B cell (primary cell): ENCODE data around the gene ZBBX. TPM values are rescaled to one million over a fixed set of nuclear protein-coding genes. Genes with fewer than 3 reads are reported as not detected.

Experiments
- ATAC-seq: fragments of 200-7000 bp; cut with Tn5 transposase; one replicate; pipeline ENCODE4 v1.10.0; 2021; ENCODE audit warnings: low read depth, mild to moderate bottlenecking, moderate number of reproducible peaks, moderate library complexity
- CTCF ChIA-PET: fragments of 350-600 bp; sonication (Branson Sonifier 250); formaldehyde crosslinking; loops from one replicate; lab custom pipeline; 2021; ENCODE audit warnings: antibody characterized with exemption, inconsistent platforms; lab: Charles Lee
- POLR2A ChIA-PET: fragments of 350-600 bp; sonication (Branson Sonifier 250); formaldehyde crosslinking; loops from one replicate; lab custom pipeline; 2021; ENCODE audit warnings: antibody characterized with exemption; lab: Charles Lee
- DNase-seq: peaks from one replicate; pipeline ENCODE4 v3.0.0; 2013
- H2AFZ ChIP-seq: 2 replicates; pipeline ENCODE4 v1.6.1; 2012; ENCODE audit warnings: mild to moderate bottlenecking, low read depth, low read length; ENCODE audit not compliant: insufficient read depth, poor library complexity, severe bottlenecking
- H3K27ac ChIP-seq, 2 donors: 1 replicate in 1 of 2; 2 replicates in 1 of 2; pipeline ENCODE4 v1.5.1; 2012 to 2013; ENCODE audit warnings: low read length in 2 of 2, mild to moderate bottlenecking in 2 of 2, moderate library complexity in 1 of 2
- H3K27me3 ChIP-seq, 4 experiments: fragments of 200-600 bp in 1 of 4; sonication (generic) in 1 of 4; replicated peaks in 1 of 4; 1 replicate in 2 of 4; 2 replicates in 2 of 4; pipeline versions ENCODE4 v1.6.1 to v1.7.0; 2013 to 2016; ENCODE audit warnings: low read length in 3 of 4, mild to moderate bottlenecking in 2 of 4, mixed read lengths in 1 of 4, moderate library complexity in 1 of 4; ENCODE audit not compliant: insufficient read depth in 4 of 4, control insufficient read depth in 3 of 4; ENCODE audit errors: control extremely low read depth in 1 of 4
- H3K36me3 ChIP-seq, 2 experiments: replicated peaks in 1 of 2; 1 replicate in 1 of 2; 2 replicates in 1 of 2; pipeline versions ENCODE4 v1.6.1 to v1.7.1; 2013; ENCODE audit warnings: low read length in 1 of 2; ENCODE audit not compliant: insufficient read depth in 2 of 2, control insufficient read depth in 1 of 2; ENCODE audit errors: control extremely low read depth in 1 of 2, extremely low read depth in 1 of 2
- H3K4me1 ChIP-seq, 2 donors: fragments of 200-600 bp in 1 of 2; sonication (generic) in 1 of 2; 1 replicate in 1 of 2; 2 replicates in 1 of 2; pipeline versions ENCODE4 v1.5.1 to v1.6.1; 2013 to 2017; ENCODE audit warnings: low read length in 2 of 2; ENCODE audit not compliant: control insufficient read depth in 2 of 2, insufficient read depth in 2 of 2
- H3K4me2 ChIP-seq: replicated peaks from 2 replicates; pipeline ENCODE3; 2012; ENCODE audit warnings: mild to moderate bottlenecking, low read depth, low read length; ENCODE audit not compliant: poor library complexity, severe bottlenecking
- H3K4me3 ChIP-seq, 5 experiments: fragments of 200-600 bp in 1 of 5; sonication (generic) in 1 of 5; 1 replicate in 3 of 5; 2 replicates in 2 of 5; pipeline versions ENCODE4 v1.5.1 to v1.7.0; 2011 to 2016; ENCODE audit warnings: low read length in 4 of 5, mild to moderate bottlenecking in 4 of 5, low read depth in 2 of 5, control low read depth in 1 of 5, moderate library complexity in 1 of 5; ENCODE audit not compliant: insufficient read depth in 1 of 5; ENCODE audit errors: control extremely low read depth in 1 of 5, extremely low read depth in 1 of 5
- H3K79me2 ChIP-seq: fragments of 200-600 bp; sonication (generic); one replicate; pipeline ENCODE4 v1.6.0; 2016; ENCODE audit warnings: low read length; ENCODE audit not compliant: control insufficient read depth, insufficient read depth
- H3K9ac ChIP-seq: fragments of 200-600 bp; sonication (generic); 2 replicates; pipeline ENCODE4 v1.6.1; 2017; ENCODE audit warnings: mild to moderate bottlenecking, low read length, moderate library complexity
- H3K9me3 ChIP-seq, 3 donors: one replicate each; pipeline versions ENCODE4 v1.6.1 to v1.7.1; 2013; ENCODE audit warnings: low read length in 2 of 3; ENCODE audit not compliant: control insufficient read depth in 2 of 3, insufficient read depth in 1 of 3; ENCODE audit errors: control extremely low read depth in 1 of 3
- H4K20me1 ChIP-seq: 2 replicates; pipeline ENCODE4 v1.6.0; 2012; ENCODE audit warnings: mild to moderate bottlenecking, low read length; ENCODE audit not compliant: insufficient read depth, control insufficient read depth, poor library complexity, severe bottlenecking
- H3K27ac Mint-ChIP-seq: one replicate; pipeline ENCODE4 v1.8.0; 2021; ENCODE audit warnings: mixed read lengths
- H3K27me3 Mint-ChIP-seq: one replicate; pipeline ENCODE4 v1.8.0; 2021; ENCODE audit warnings: mixed read lengths
- H3K4me1 Mint-ChIP-seq: one replicate; pipeline ENCODE4 v1.8.0; 2021; ENCODE audit warnings: mixed read lengths
- H3K4me3 Mint-ChIP-seq: one replicate; pipeline ENCODE4 v1.8.0; 2021; ENCODE audit warnings: mixed read lengths
- H3K9me3 Mint-ChIP-seq: one replicate; pipeline ENCODE4 v1.8.0; 2022; ENCODE audit warnings: mixed read lengths; ENCODE audit not compliant: insufficient read depth
- EZH2 ChIP-seq: IDR thresholded peaks from 2 replicates; pipeline ENCODE4 v1.6.1; 2012; ENCODE audit warnings: borderline replicate concordance, low read depth, mild to moderate bottlenecking, moderate library complexity, low read length; ENCODE audit not compliant: insufficient read depth, poor library complexity, severe bottlenecking
- WGBS: methylation state at CpG from one replicate; pipeline ENCODE4 v1.1.5; 2013; ENCODE audit warnings: missing lambda C conversion rate; ENCODE audit not compliant: insufficient coverage; 5-methylcytosine and 5-hydroxymethylcytosine counted together
- intact Hi-C: fragments of 100-400 bp; cut with micrococcal nuclease; formaldehyde crosslinking; loops from one replicate; pipeline ENCODE4 v1.10.0; 2022
- polyA plus RNA-seq: library from polyadenylated mRNA; depleted of rRNA; stranded (reverse); fragments of >200 nt; gene quantifications from 2 replicates; pipeline ENCODE4 v1.2.3, GENCODE V29; 2012
- total RNA-seq, 2 donors: library from RNA; stranded (reverse); fragments of 120-200 nt in 1 of 2; gene quantifications; 1 replicate in 1 of 2; 2 replicates in 1 of 2; pipeline versions ENCODE4 v1.2.3 to v1.2.4, GENCODE V29; 2013 to 2022
- TF ChIP-seq, protein P1 (sequence below): fragments of 200-600 bp; IDR thresholded peaks from one replicate; pipeline ENCODE4 v1.8.0; 2022; ENCODE audit warnings: antibody characterized with exemption, mild to moderate bottlenecking

Gene ZBBX
- total and polyA plus RNA-seq, 2 donors (not counting 1 experiment from before 2014, with no cell fraction given) = not detected

DNA sequence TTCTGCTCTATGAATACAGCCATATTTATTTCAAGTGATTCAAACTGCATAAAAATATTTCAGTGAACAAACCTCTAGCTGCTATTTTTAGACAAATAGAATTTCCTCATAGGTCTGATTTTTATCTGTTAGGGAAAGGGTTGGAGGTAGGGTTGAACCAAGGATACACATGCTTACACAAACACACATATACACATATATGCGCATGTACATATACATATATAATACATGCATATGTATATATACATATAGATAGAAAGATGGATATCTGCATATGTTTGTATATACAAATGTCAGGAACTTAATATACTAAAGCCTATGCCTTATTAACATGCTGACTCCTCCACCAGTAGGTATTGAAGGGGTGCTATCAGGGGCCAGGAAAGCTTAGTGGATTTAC lies 18.1 kb downstream of the ZBBX start:
- ATAC-seq = no peak
- H3K27me3 Mint-ChIP-seq = no peaks in the 10 kb centered on the region
- no peaks in the 10 kb centered on the region for H3K4me1 Mint-ChIP-seq
- H3K27ac Mint-ChIP-seq = no peak overlapping the region
- Histone ChIP-seq H3K4me2 (no peak overlapping the region), H3K9me3 (no peaks in the 10 kb centered on the region), H2AFZ (no peak overlapping the region), H3K4me1 (no peaks in the 10 kb centered on the region), H3K79me2 (no peaks in the 10 kb centered on the region), H3K27ac (no peak overlapping the region), H3K9ac (no peak overlapping the region), H3K4me3 (no peak overlapping the region), H3K36me3 (no peaks in the 10 kb centered on the region), H3K27me3 (no peaks in the 10 kb centered on the region), H4K20me1 (no peaks in the 10 kb centered on the region)
- WGBS = no CpG with 5 or more reads among the region's 1 CpG
- POLR2A ChIA-PET = no interaction called here
- intact Hi-C loops = no loop called here
- peaks cover 1% of the 10 kb centered on the region for H3K9me3 Mint-ChIP-seq
- no peak overlapping the region for H3K4me3 Mint-ChIP-seq
- TF ChIP-seq, protein P1, sequence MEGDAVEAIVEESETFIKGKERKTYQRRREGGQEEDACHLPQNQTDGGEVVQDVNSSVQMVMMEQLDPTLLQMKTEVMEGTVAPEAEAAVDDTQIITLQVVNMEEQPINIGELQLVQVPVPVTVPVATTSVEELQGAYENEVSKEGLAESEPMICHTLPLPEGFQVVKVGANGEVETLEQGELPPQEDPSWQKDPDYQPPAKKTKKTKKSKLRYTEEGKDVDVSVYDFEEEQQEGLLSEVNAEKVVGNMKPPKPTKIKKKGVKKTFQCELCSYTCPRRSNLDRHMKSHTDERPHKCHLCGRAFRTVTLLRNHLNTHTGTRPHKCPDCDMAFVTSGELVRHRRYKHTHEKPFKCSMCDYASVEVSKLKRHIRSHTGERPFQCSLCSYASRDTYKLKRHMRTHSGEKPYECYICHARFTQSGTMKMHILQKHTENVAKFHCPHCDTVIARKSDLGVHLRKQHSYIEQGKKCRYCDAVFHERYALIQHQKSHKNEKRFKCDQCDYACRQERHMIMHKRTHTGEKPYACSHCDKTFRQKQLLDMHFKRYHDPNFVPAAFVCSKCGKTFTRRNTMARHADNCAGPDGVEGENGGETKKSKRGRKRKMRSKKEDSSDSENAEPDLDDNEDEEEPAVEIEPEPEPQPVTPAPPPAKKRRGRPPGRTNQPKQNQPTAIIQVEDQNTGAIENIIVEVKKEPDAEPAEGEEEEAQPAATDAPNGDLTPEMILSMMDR = no peak
- TF ChIP-seq EZH2 = no peak
- no peak for DNase-seq
- CTCF ChIA-PET = no interaction called here

DNA sequence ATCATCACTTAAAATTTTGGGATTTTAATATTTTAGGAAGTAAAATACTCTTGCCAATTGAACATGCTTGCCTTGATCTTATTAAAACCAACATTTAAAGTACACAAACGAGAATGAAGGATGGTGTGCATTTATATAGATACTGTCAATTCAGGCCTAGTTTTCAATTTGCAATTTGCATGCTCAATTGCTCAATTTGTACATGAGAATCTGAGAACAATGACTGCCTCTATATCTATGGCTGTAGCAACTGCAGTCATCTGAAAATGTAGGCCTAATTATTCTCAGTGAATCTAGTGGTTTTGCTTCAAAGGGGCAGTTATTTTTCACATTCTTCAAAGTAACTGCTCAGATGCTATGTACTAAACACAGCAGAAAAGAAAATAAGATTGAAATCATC lies 18.8 kb downstream of the ZBBX start:
- intact Hi-C loops = no loop called here
- Histone ChIP-seq H4K20me1 (no peaks in the 10 kb centered on the region), H3K4me1 (no peaks in the 10 kb centered on the region), H2AFZ (no peak overlapping the region), H3K79me2 (no peaks in the 10 kb centered on the region), H3K9ac (no peak overlapping the region), H3K27ac (no peak overlapping the region), H3K36me3 (no peaks in the 10 kb centered on the region), H3K27me3 (no peaks in the 10 kb centered on the region), H3K9me3 (no peaks in the 10 kb centered on the region), H3K4me2 (no peak overlapping the region), H3K4me3 (no peak overlapping the region)
- CTCF ChIA-PET = no interaction called here
- ATAC-seq (no peak), DNase-seq (no peak)
- no peaks in the 10 kb centered on the region for H3K27me3 Mint-ChIP-seq
- no peak overlapping the region for H3K4me3 Mint-ChIP-seq
- no peak for TF ChIP-seq EZH2
- TF ChIP-seq, protein P1 = no peak
- H3K27ac Mint-ChIP-seq = no peak overlapping the region
- POLR2A ChIA-PET = no interaction called here
- H3K4me1 Mint-ChIP-seq = no peaks in the 10 kb centered on the region
- peaks cover 3% of the 10 kb centered on the region for H3K9me3 Mint-ChIP-seq
- WGBS = no CpG with 5 or more reads among the region's 1 CpG
